Neural cell (in vitro differentiated cells): ENCODE data around the gene SGCB. TPM values are rescaled to one million over a fixed set of nuclear protein-coding genes. Genes with fewer than 3 reads are reported as not detected.

Experiments
- H2AFZ ChIP-seq: fragments of 200-600, 300-800 bp; sonication (generic), shearing (Covaris generic); 2 replicates; pipeline ENCODE4 v1.6.0; 2014; ENCODE audit warnings: low read depth, mild to moderate bottlenecking, antibody characterized with exemption, low read length, moderate library complexity
- H3F3A ChIP-seq: fragments of 200-600 bp; shearing (Covaris generic); 2 replicates; pipeline ENCODE4 v1.6.1; 2016; ENCODE audit warnings: mild to moderate bottlenecking, moderate library complexity, mixed read lengths, antibody characterized with exemption, low read length; ENCODE audit not compliant: insufficient read depth, poor library complexity, severe bottlenecking
- H3K27ac ChIP-seq: fragments of 200-600, 300-800 bp; sonication (generic), shearing (Covaris generic); 2 replicates; pipeline ENCODE4 v1.5.1; 2014; ENCODE audit warnings: mild to moderate bottlenecking, low read length, moderate library complexity
- H3K27me3 ChIP-seq: fragments of 300-800, 200-600 bp; sonication (generic), shearing (Covaris generic); 2 replicates; pipeline ENCODE4 v1.6.0; 2014; ENCODE audit warnings: mild to moderate bottlenecking, low read depth, low read length, moderate library complexity; ENCODE audit not compliant: insufficient read depth
- H3K36me3 ChIP-seq: fragments of 300-800, 200-600 bp; sonication (generic), shearing (Covaris generic); 2 replicates; pipeline ENCODE4 v1.5.1; 2014; ENCODE audit warnings: mild to moderate bottlenecking, antibody characterized with exemption, low read length, moderate library complexity; ENCODE audit not compliant: insufficient read depth
- H3K4me2 ChIP-seq: fragments of 300-800, 200-600 bp; sonication (generic), shearing (Covaris generic); 2 replicates; pipeline ENCODE4 v1.6.0; 2014; ENCODE audit warnings: mild to moderate bottlenecking, low read length
- H3K4me3 ChIP-seq: fragments of 300-800, 200-600 bp; sonication (generic), shearing (Covaris generic); 2 replicates; pipeline ENCODE4 v1.5.1; 2014; ENCODE audit warnings: mild to moderate bottlenecking, low read length, moderate library complexity
- H3K79me2 ChIP-seq: fragments of 200-600 bp; shearing (Covaris generic); replicated peaks from 2 replicates; pipeline ENCODE4 v1.6.0; 2014; ENCODE audit warnings: mild to moderate bottlenecking, low read length, moderate library complexity; ENCODE audit not compliant: insufficient read depth
- H3K9ac ChIP-seq: fragments of 300-800, 200-600 bp; sonication (generic), shearing (Covaris generic); 2 replicates; pipeline ENCODE4 v1.6.1; 2016; ENCODE audit warnings: mild to moderate bottlenecking, low read length, mixed read lengths
- H3K9me2 ChIP-seq: fragments of 200-600 bp; shearing (Covaris generic); 2 replicates; pipeline ENCODE4 v1.6.1; 2016; ENCODE audit warnings: mild to moderate bottlenecking, low read length, mixed read lengths; ENCODE audit not compliant: insufficient read depth
- H3K9me3 ChIP-seq: fragments of 200-600, 300-800 bp; sonication (generic), shearing (Covaris generic); 2 replicates; pipeline ENCODE4 v1.6.1; 2016; ENCODE audit warnings: mild to moderate bottlenecking, mixed run types, low read length, moderate library complexity, mixed read lengths
- H4K20me1 ChIP-seq: fragments of 200-600 bp; shearing (Covaris generic); 2 replicates; pipeline ENCODE4 v1.6.1; 2016; ENCODE audit warnings: mild to moderate bottlenecking, mixed run types; ENCODE audit not compliant: insufficient read depth
- CTCF ChIP-seq: fragments of 450-650 bp; IDR thresholded peaks from 2 replicates; pipeline ENCODE4 v1.5.1; 2014; ENCODE audit warnings: antibody characterized with exemption, mild to moderate bottlenecking, moderate library complexity; ENCODE audit not compliant: poor library complexity, severe bottlenecking
- EP300 ChIP-seq: fragments of 450-650 bp; conservative IDR thresholded peaks from 2 replicates; pipeline ENCODE4 v1.6.1; 2014; ENCODE audit warnings: antibody characterized with exemption, mild to moderate bottlenecking, moderate library complexity; ENCODE audit not compliant: poor library complexity, severe bottlenecking
- EZH2 ChIP-seq: fragments of 200-600, 300-800 bp; shearing (Covaris generic), sonication (generic); IDR thresholded peaks from 2 replicates; pipeline ENCODE4 v1.6.1; 2014; ENCODE audit warnings: antibody characterized with exemption, low read length, borderline replicate concordance, mild to moderate bottlenecking; ENCODE audit not compliant: insufficient read depth, poor library complexity, severe bottlenecking
- MXI1 ChIP-seq: fragments of 450-650 bp; conservative IDR thresholded peaks from 2 replicates; pipeline ENCODE4 v1.6.1; 2014; ENCODE audit warnings: antibody characterized with exemption, mild to moderate bottlenecking; ENCODE audit not compliant: poor library complexity, severe bottlenecking
- POLR2AphosphoS5 ChIP-seq: IDR thresholded peaks from 2 replicates; pipeline ENCODE4 v1.6.1; 2012
- RAD21 ChIP-seq: fragments of 450-650 bp; conservative IDR thresholded peaks from 2 replicates; pipeline ENCODE4 v1.6.1; 2014; ENCODE audit warnings: antibody characterized with exemption, mild to moderate bottlenecking, moderate library complexity
- REST ChIP-seq: IDR thresholded peaks from 2 replicates; pipeline ENCODE4 v1.6.1; 2012; ENCODE audit warnings: borderline replicate concordance
- SMC3 ChIP-seq: fragments of 450-650 bp; conservative IDR thresholded peaks from 2 replicates; pipeline ENCODE4 v1.6.1; 2014; ENCODE audit warnings: antibody characterized with exemption, mild to moderate bottlenecking, moderate library complexity; ENCODE audit not compliant: poor library complexity
- TAF1 ChIP-seq: IDR thresholded peaks from 2 replicates; pipeline ENCODE4 v1.6.1; 2012; ENCODE audit warnings: low read depth
- polyA plus RNA-seq: library from polyadenylated mRNA; depleted of rRNA; stranded (reverse); fragments of >200 nt; gene quantifications from 2 replicates; pipeline ENCODE4 v1.2.3, GENCODE V29; 2014

Gene SGCB
- polyA plus RNA-seq, 1 donor from 2014 or later: 24.5 TPM

GRCh38 chr4:52069571-52069970, 31.5 kb upstream of the SGCB start:
- Histone ChIP-seq H3K79me2 (no peaks in the 10 kb centered on the region), H2AFZ (no peak overlapping the region), H3K36me3 (no peaks in the 10 kb centered on the region), H3F3A (no peaks in the 10 kb centered on the region), H4K20me1 (no peaks in the 10 kb centered on the region), H3K9me3 (no peaks in the 10 kb centered on the region), H3K9me2 (no peaks in the 10 kb centered on the region), H3K27me3 (no peaks in the 10 kb centered on the region), H3K9ac (no peak overlapping the region), H3K4me2 (no peak overlapping the region), H3K27ac (no peak overlapping the region), H3K4me3 (no peak overlapping the region)
- TF ChIP-seq TAF1 (no peak), SMC3 (no peak), CTCF (no peak), MXI1 (no peak), RAD21 (no peak), POLR2AphosphoS5 (no peak), REST (no peak), EP300 (no peak), EZH2 (no peak)

- no peak overlapping the region for H2AFZ ChIP-seq
- H4K20me1 ChIP-seq: no peaks in the 10 kb centered on the region
- TF ChIP-seq SMC3: no peak
- no peak for TF ChIP-seq EP300
- no peak for TF ChIP-seq CTCF
- TF ChIP-seq MXI1: no peak
- TF ChIP-seq POLR2AphosphoS5: no peak
- no peak for TF ChIP-seq RAD21
- TF ChIP-seq REST: no peak
- no peak for TF ChIP-seq EZH2
- no peak for TF ChIP-seq TAF1
- H3F3A ChIP-seq: no peaks in the 10 kb centered on the region
- H3K36me3 ChIP-seq: no peaks in the 10 kb centered on the region
- no peak overlapping the region for H3K27ac ChIP-seq
- H3K79me2 ChIP-seq: no peaks in the 10 kb centered on the region
- no peaks in the 10 kb centered on the region for H3K9me3 ChIP-seq
- H3K9ac ChIP-seq: no peak overlapping the region
- H3K9me2 ChIP-seq: no peaks in the 10 kb centered on the region
- no peaks in the 10 kb centered on the region for H3K27me3 ChIP-seq
- H3K4me3 ChIP-seq: no peak overlapping the region
- H3K4me2 ChIP-seq: no peak overlapping the region
Measured at GRCh38 chr4:52059372-52059771, 21.3 kb upstream of the SGCB start.
